HEK293T (cell line): ENCODE data around the gene CLNS1A.

Experiments used
- ARNT ChIP-seq: fragments of 450-650 bp; IDR thresholded peaks from 2 replicates; pipeline ENCODE4 v1.6.1; 2017; ENCODE audit warnings: mild to moderate bottlenecking
- FOXK2 ChIP-seq: fragments of 450-650 bp; IDR thresholded peaks from 2 replicates; pipeline ENCODE4 v1.6.1; 2016; ENCODE audit warnings: mild to moderate bottlenecking
- HDGF ChIP-seq: fragments of 450-650 bp; IDR thresholded peaks from 2 replicates; pipeline ENCODE4 v1.6.1; 2017; ENCODE audit warnings: antibody characterized with exemption, borderline replicate concordance
- LEF1 ChIP-seq: fragments of 450-650 bp; IDR thresholded peaks from 2 replicates; pipeline ENCODE4 v1.6.1; 2017; ENCODE audit warnings: mild to moderate bottlenecking, borderline replicate concordance
- NFRKB ChIP-seq: fragments of 450-650 bp; IDR thresholded peaks from 2 replicates; pipeline ENCODE4 v1.6.1; 2016; ENCODE audit warnings: mild to moderate bottlenecking, moderate library complexity
- SP1 ChIP-seq: fragments of 450-650 bp; IDR thresholded peaks from 2 replicates; pipeline ENCODE4 v1.6.1; 2017
- SUZ12 ChIP-seq: fragments of 450-650 bp; IDR thresholded peaks from 2 replicates; pipeline ENCODE4 v1.6.1; 2016; ENCODE audit warnings: mild to moderate bottlenecking
- TARDBP ChIP-seq: fragments of 450-650 bp; IDR thresholded peaks from 2 replicates; pipeline ENCODE4 v1.6.1; 2016
- ZNF384 ChIP-seq: fragments of 450-650 bp; IDR thresholded peaks from 2 replicates; pipeline ENCODE4 v1.6.1; 2016

DNA sequence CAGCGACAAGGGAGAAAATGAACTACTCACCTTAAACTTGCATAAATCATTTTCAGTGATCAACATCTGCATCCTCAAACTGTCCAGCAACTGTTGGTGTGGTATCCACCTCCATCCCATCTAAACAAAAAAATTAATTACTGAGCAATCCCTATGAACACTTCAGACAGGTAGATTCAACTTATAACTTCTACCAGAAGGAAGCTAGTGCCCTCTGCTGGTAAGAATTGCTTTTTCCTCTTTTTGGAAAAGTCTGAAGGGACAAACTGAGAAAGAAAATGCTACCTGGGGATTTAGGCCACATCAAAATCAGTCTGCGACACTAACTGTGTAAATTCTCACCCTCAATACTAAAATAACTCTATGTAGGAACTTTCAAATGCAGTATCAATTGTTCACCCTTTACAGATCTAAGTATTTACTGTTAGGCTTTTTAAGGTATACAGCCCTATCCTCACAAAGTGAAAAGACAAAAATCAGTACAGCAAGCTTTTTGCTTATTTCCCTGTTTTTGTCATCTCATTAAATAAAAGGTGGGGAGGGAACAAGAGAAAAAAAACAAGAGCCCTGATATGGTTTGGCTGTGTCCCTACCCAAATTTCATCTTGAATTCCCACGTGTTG is 17.9 kb downstream of the CLNS1A start:
- TF ChIP-seq SP1 (no peak), HDGF (no peak), FOXK2 (no peak), ZNF384 (no peak), SUZ12 (no peak), TARDBP (no peak), LEF1 (no peak), NFRKB (no peak), ARNT (no peak)
